ENCODE measurements around the gene RARS2. TPM values are rescaled to one million over a fixed set of nuclear protein-coding genes. Genes with fewer than 3 reads are reported as not detected.

The RARS2 gene
- total RNA-seq, 6 donors from 2014 or later, result 21.9 to 32.5 (median 23.7) TPM

GRCh38 chr6:87518453-87518852 lies 71.3 kb downstream of the RARS2 start:
- no peak overlapping the region for H3K4me3 ChIP-seq

DNA sequence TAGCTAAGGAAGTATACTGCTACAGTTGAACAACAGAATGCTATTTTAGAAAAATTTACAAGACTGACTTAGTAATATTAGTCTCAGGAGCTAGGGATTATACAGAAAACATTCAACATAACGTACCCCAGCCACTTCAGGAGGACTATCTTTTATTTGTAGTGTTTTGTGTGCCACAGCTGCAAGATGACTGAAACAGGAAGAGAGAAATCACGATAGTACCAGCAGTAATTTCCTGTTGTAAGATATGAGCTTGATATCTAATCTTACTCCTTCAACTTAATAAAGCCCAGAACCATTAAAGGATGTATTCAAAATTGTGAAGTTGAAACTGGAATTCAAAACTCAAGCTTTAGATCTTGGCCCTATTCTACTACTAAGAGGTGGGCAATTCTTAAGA lies 75.0 kb downstream of the RARS2 start:
- WGBS, 2 donors, result 32 to 33% methylated on average over 2 of the region's 2 CpGs
- TF ChIP-seq EP300 (IDR thresholded peaks at IDR 0.05), result no peak
- no peak for TF ChIP-seq POLR2A (IDR thresholded peaks at IDR 0.05)
- no peak for TF ChIP-seq POLR2AphosphoS5 (IDR thresholded peaks at IDR 0.05)
- TF ChIP-seq, protein P1, sequence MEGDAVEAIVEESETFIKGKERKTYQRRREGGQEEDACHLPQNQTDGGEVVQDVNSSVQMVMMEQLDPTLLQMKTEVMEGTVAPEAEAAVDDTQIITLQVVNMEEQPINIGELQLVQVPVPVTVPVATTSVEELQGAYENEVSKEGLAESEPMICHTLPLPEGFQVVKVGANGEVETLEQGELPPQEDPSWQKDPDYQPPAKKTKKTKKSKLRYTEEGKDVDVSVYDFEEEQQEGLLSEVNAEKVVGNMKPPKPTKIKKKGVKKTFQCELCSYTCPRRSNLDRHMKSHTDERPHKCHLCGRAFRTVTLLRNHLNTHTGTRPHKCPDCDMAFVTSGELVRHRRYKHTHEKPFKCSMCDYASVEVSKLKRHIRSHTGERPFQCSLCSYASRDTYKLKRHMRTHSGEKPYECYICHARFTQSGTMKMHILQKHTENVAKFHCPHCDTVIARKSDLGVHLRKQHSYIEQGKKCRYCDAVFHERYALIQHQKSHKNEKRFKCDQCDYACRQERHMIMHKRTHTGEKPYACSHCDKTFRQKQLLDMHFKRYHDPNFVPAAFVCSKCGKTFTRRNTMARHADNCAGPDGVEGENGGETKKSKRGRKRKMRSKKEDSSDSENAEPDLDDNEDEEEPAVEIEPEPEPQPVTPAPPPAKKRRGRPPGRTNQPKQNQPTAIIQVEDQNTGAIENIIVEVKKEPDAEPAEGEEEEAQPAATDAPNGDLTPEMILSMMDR (IDR thresholded peaks at IDR 0.05), result no peak

More at GRCh38 chr6:87518453-87518852, 71.3 kb downstream of the RARS2 start:
- DNase-seq (no peak), ATAC-seq (ENCODE audit: low FRiP score in 2 of 2) (no peak)
- Histone ChIP-seq H3K36me3 (peaks cover 13 to 78% (median 34%) of the 10 kb centered on the region in 4 donors), H3K4me1 (no peaks in the 10 kb centered on the region), H3K27ac (no peak overlapping the region), H3K9me3 (no peaks in the 10 kb centered on the region), H3K27me3 (no peaks in the 10 kb centered on the region)
- TF ChIP-seq, protein P1 (IDR thresholded peaks at IDR 0.05), result no peak
- TF ChIP-seq POLR2A (IDR thresholded peaks at IDR 0.05), result no peak
- no peak for TF ChIP-seq EP300 (IDR thresholded peaks at IDR 0.05)
- TF ChIP-seq POLR2AphosphoS5 (IDR thresholded peaks at IDR 0.05), result no peak
- 94% methylated on average over 6 to 8 of the region's 8 CpGs for WGBS, 2 donors

GRCh38 chr6:87504441-87504840 lies 85.3 kb downstream of the RARS2 start:
- no peak overlapping the region for H3K4me3 ChIP-seq
- H3K9me3 ChIP-seq, result no peaks in the 10 kb centered on the region
- ATAC-seq (ENCODE audit: low FRiP score in 2 of 2) (no peak), DNase-seq (no peak)
- peaks cover 3 to 63% (median 7%) of the 10 kb centered on the region in 4 donors for H3K36me3 ChIP-seq
- 70 to 73% methylated on average over 1 of the region's 1 CpG for WGBS, 2 donors
- no peaks in the 10 kb centered on the region for H3K27me3 ChIP-seq
- H3K4me1 ChIP-seq, result peaks cover 0 to 4% (median 0%) of the 10 kb centered on the region in 4 donors
- TF ChIP-seq POLR2AphosphoS5 (IDR thresholded peaks at IDR 0.05) (no peak), EP300 (IDR thresholded peaks at IDR 0.05) (no peak), POLR2A (IDR thresholded peaks at IDR 0.05) (no peak)
- TF ChIP-seq, protein P1 (IDR thresholded peaks at IDR 0.05), result no peak
- no peak overlapping the region for H3K27ac ChIP-seq

More for the DNA sequence above, 75.0 kb downstream of the RARS2 start:
- H3K27me3 ChIP-seq, result no peaks in the 10 kb centered on the region
- no peak overlapping the region for H3K27ac ChIP-seq
- ATAC-seq (ENCODE audit: low FRiP score in 2 of 2), result no peak
- no peaks in the 10 kb centered on the region for H3K9me3 ChIP-seq
- no peak overlapping the region for H3K4me3 ChIP-seq
- no peaks in the 10 kb centered on the region for H3K4me1 ChIP-seq
- H3K36me3 ChIP-seq, result peaks cover 18 to 95% (median 48%) of the 10 kb centered on the region in 4 donors
- DNase-seq, result no peak

DNA sequence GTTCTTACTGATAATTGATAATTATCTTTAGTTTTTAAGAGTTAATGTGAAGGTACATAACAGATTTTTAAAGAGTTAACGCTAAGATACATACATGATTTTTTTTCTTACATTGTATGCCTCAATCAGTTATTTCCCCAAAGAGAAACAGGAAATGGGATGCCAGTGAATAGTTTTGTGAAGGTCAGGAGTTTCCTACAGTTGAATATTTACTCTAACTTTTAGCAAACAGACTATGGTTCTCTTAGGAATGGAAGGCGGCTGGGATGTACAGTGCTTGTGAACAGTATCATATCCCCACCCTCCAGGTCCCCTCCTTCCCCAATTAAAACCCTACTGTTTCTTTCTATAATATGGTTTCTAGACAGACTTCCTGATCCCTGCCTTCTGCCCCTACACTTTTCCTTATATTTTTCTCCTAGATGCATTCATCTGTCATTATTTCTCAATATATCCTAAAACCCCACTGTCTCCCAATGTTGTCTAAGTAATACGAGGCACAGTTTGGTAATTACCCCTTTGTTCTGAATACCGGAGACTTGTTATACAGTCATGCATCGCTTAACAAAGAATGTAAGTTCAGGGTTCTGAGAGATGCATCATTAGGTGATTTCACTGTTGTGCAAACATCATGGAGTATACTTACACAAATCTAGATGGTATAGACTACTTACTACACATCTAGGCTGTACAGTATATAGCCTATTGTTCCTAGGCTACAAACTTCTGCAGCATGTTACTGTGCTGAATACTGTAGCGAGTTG lies 87.8 kb downstream of the RARS2 start:
- Histone ChIP-seq H3K4me1 (peaks cover 0 to 4% (median 0%) of the 10 kb centered on the region in 4 donors), H3K4me3 (no peak overlapping the region), H3K9me3 (no peaks in the 10 kb centered on the region), H3K27me3 (no peaks in the 10 kb centered on the region), H3K36me3 (peaks cover 3 to 46% (median 6%) of the 10 kb centered on the region in 4 donors), H3K27ac (no peak overlapping the region)
- no peak for ATAC-seq (ENCODE audit: low FRiP score in 2 of 2)
- TF ChIP-seq POLR2AphosphoS5 (IDR thresholded peaks at IDR 0.05), result no peak
- no peak for TF ChIP-seq EP300 (IDR thresholded peaks at IDR 0.05)
- TF ChIP-seq POLR2A (IDR thresholded peaks at IDR 0.05), result no peak
- TF ChIP-seq, protein P1 (IDR thresholded peaks at IDR 0.05), result no peak
- WGBS, 2 donors, result 81 to 88% methylated on average over 6 of the region's 6 CpGs
- DNase-seq, result no peak

Data from upper lobe of left lung (tissue), 6 donors.